Measurements from ENCODE around the gene CTTN.

DNA sequence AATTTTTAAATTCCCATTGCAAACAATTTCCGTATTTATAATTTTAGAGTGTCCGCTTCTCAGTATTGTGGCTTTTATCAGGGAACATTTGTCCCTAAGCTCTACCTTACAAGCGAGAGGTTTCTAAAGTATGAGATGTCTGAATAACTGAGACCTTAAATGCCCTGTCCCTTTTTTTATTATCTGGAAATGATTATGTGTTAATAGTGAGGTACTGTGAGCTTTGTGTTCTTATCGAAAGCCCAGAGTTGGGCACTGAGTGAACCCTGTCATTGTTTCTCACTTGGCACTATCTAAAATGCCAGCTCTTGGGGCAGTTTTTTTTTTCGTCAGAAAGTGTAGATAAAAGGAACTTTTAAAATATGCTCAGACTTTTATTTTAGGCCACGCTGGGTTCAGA lies 9.5 kb downstream of the CTTN start:
- TF ChIP-seq CTCF (IDR thresholded peaks at IDR 0.05; ENCODE audit: insufficient read depth, low read length) (no peak), SPI1 (IDR thresholded peaks at IDR 0.05; ENCODE audit: borderline replicate concordance, low read depth) (no peak), REST (IDR thresholded peaks at IDR 0.05; ENCODE audit: insufficient replicate concordance, low read depth) (no peak), POLR2AphosphoS5 (IDR thresholded peaks at IDR 0.05; ENCODE audit: low read depth) (no peak), GABPA (IDR thresholded peaks at IDR 0.05; ENCODE audit: low read depth) (no peak)

Data from HL-60 (cell line).